K562 (cell line): ENCODE data around the gene PDZK1IP1. TPM values are rescaled to one million over a fixed set of nuclear protein-coding genes. Genes with fewer than 3 reads are reported as not detected.
A peak's percentile ranks its signal among the peaks of the same experiment; 100 is the strongest.

Source experiments
- BCOR ChIP-seq: fragments of 450-650 bp; IDR thresholded peaks from 2 replicates; pipeline ENCODE4 v1.6.1; 2016
- CBX8 ChIP-seq: fragments of 200-600 bp; sonication (generic); IDR thresholded peaks from 2 replicates; pipeline ENCODE4 v1.6.1; 2012; ENCODE audit warnings: borderline replicate concordance, mixed run types, low read depth, mild to moderate bottlenecking, moderate library complexity, mixed read lengths, low read length, control low read depth, inconsistent platforms; ENCODE audit not compliant: poor library complexity, severe bottlenecking; ENCODE audit errors: extremely low read depth
- CEBPG ChIP-seq, 3 experiments: fragments of 200-800 bp in 1 of 3; sonication (Bioruptor generic) in 1 of 3; sonication (generic) in 1 of 3; formaldehyde crosslinking in 1 of 3; IDR thresholded peaks in 2 of 3; conservative IDR thresholded peaks in 1 of 3; 2 replicates each; pipeline versions ENCODE4 v1.6.1 to v1.8.0; 2016 to 2022; ENCODE audit warnings: missing compliant biosample characterization in 2 of 3, missing genetic modification characterization in 2 of 3, mild to moderate bottlenecking in 1 of 3, missing genetic modification reagents in 1 of 3
- FOXA1 ChIP-seq: fragments of 450-650 bp; IDR thresholded peaks from 2 replicates; pipeline ENCODE4 v1.6.1; 2016; ENCODE audit warnings: mild to moderate bottlenecking, borderline replicate concordance
- GATA2 ChIP-seq: sonication (generic); formaldehyde crosslinking; IDR thresholded peaks from 2 replicates; pipeline ENCODE4 v1.4.0; 2020; ENCODE audit warnings: mild to moderate bottlenecking, missing genetic modification reagents
- HDAC2 ChIP-seq: fragments of 450-650 bp; IDR thresholded peaks from 2 replicates; pipeline ENCODE4 v1.6.1; 2016; ENCODE audit warnings: mild to moderate bottlenecking
- HNRNPL ChIP-seq: fragments of 200-400 bp; formaldehyde crosslinking; IDR thresholded peaks from 2 replicates; pipeline ENCODE4 v1.6.1; 2017; ENCODE audit warnings: low read depth, mild to moderate bottlenecking, low read length
- KAT2B ChIP-seq: IDR thresholded peaks from one replicate; pipeline ENCODE4 v1.6.1; 2012; ENCODE audit warnings: low read depth, mild to moderate bottlenecking, control low read depth, inconsistent platforms, low read length, moderate library complexity
- KAT7 ChIP-seq: sonication (generic); formaldehyde crosslinking; IDR thresholded peaks from 2 replicates; pipeline ENCODE4 v1.8.0; 2022; ENCODE audit warnings: missing genetic modification reagents, mild to moderate bottlenecking, borderline replicate concordance
- KAT8 ChIP-seq: fragments of 450-650 bp; IDR thresholded peaks from 2 replicates; pipeline ENCODE4 v1.6.1; 2016; ENCODE audit warnings: low read depth, mild to moderate bottlenecking
- MCM2 ChIP-seq: fragments of 450-650 bp; IDR thresholded peaks from 2 replicates; pipeline ENCODE4 v1.6.1; 2017; ENCODE audit warnings: low read depth, mild to moderate bottlenecking
- PML ChIP-seq: IDR thresholded peaks from 2 replicates; pipeline ENCODE4 v1.6.1; 2012; ENCODE audit warnings: low read length, inconsistent platforms
- RBM22 ChIP-seq: fragments of 200-400 bp; formaldehyde crosslinking; IDR thresholded peaks from 2 replicates; pipeline ENCODE4 v1.6.1; 2018; ENCODE audit warnings: low read length, low read depth; ENCODE audit not compliant: poor library complexity, severe bottlenecking
- SMARCB1 ChIP-seq: IDR thresholded peaks from 2 replicates; pipeline ENCODE4 v1.6.1; 2011; ENCODE audit warnings: improper control_type of control experiment, low read depth; ENCODE audit not compliant: insufficient read length
- ZEB2 ChIP-seq: fragments of 450-650 bp; IDR thresholded peaks from 2 replicates; pipeline ENCODE4 v1.6.1; 2016
- ZKSCAN3 ChIP-seq: fragments of 250-450 bp; sonication (Bioruptor Pico); IDR thresholded peaks from 2 replicates; pipeline ENCODE4 v1.4.0; 2020
- ZNF133 ChIP-seq: fragments of 250-450 bp; sonication (Bioruptor Pico); IDR thresholded peaks from 2 replicates; pipeline ENCODE4 v1.4.0; 2020; ENCODE audit warnings: mild to moderate bottlenecking
- ZNF143 ChIP-seq: sonication (generic); formaldehyde crosslinking; IDR thresholded peaks from 2 replicates; pipeline ENCODE4 v1.9.0; 2022; ENCODE audit warnings: mild to moderate bottlenecking, missing genetic modification reagents
- ZNF41 ChIP-seq: fragments of 250-450 bp; sonication (Bioruptor Pico); conservative IDR thresholded peaks from 2 replicates; pipeline ENCODE4 v1.4.0; 2020; ENCODE audit warnings: mild to moderate bottlenecking
- polyA plus RNA-seq, 8 experiments: library from polyadenylated mRNA; depleted of rRNA in 4 of 8; stranded (reverse) in 5 of 8; unstranded in 3 of 8; fragments of >200 nt; fragmentation: Nextera tagmentation in 2 of 8; fragmentation: Illumina TruSeq in 1 of 8; extraction: Ambion mirVana in 2 of 8; extraction: Trizol in 1 of 8; gene quantifications; 2 replicates each; pipeline versions ENCODE4 v1.2.1 to v1.2.3, GENCODE V29; 2011 to 2014; ENCODE audit warnings: inconsistent platforms in 1 of 8, missing spikeins in 1 of 8
- total RNA-seq, 7 experiments: library from RNA; depleted of rRNA in 6 of 7; stranded (reverse); fragments of >200 nt in 6 of 7; fragmentation: Illumina TruSeq in 2 of 7; extraction: Trizol in 2 of 7; gene quantifications; 2 replicates each; pipeline versions ENCODE4 v1.2.1 to v1.2.3, GENCODE V29; 2011 to 2021; ENCODE audit warnings: low replicate concordance in 1 of 7
- TF ChIP-seq, protein P1 (sequence below), 2 experiments: IDR thresholded peaks; 2 replicates each; pipeline ENCODE4 v1.6.1; 2011; ENCODE audit warnings: borderline replicate concordance in 1 of 2, control low read depth in 1 of 2, low read depth in 1 of 2, low read length in 1 of 2, mild to moderate bottlenecking in 1 of 2, mixed read lengths in 1 of 2, moderate library complexity in 1 of 2; ENCODE audit not compliant: insufficient read depth in 1 of 2, insufficient read length in 1 of 2, poor library complexity in 1 of 2, severe bottlenecking in 1 of 2; ENCODE audit errors: extremely low read depth in 1 of 2
- TF ChIP-seq, protein P2 (sequence below): fragments of 450-650 bp; IDR thresholded peaks from 2 replicates; pipeline ENCODE4 v1.6.1; 2018; ENCODE audit not compliant: partially characterized antibody
- TF ChIP-seq, protein P3 (sequence below): fragments of 450-650 bp; conservative IDR thresholded peaks from 2 replicates; pipeline ENCODE4 v1.6.1; 2016; ENCODE audit warnings: missing genetic modification characterization, low read depth, mild to moderate bottlenecking, control low read depth, missing compliant biosample characterization

The PDZK1IP1 gene
- total and polyA plus RNA-seq, 9 of the 15 experiments (the other 6 are each of a cell fraction or from before 2014, with no cell fraction given) = 0.17 to 0.68 (median 0.53) TPM; not detected in 2

DNA sequence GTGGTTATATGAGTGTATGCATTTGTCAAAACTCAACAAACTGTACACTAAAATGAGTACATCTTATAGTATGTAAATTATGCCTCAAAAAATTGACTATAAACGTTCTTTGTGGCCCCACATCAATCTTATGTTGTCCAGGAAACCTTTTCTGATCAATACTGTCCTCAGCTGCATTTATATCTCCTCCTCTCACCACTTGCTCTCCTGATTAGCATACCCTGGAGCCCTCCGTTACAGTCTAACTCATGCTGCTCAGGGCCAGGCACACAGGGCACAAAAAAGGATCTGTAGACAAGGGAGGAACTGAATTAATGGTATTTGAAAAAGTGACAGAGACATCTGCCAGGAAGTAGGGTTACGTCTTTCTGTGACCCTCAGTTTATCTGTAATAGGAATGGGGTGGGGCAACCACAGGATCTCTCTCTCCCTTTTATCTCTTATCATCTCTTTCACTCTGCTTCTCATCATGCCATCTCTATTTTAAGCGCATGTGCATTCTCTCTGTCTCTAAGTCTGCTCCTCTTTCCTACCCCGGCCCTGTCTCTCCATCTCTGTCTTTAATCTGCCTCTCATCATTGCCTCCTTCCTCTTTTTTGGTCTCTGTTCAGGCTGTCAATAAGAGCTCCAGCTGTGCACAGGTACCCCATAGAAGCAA is 49.2 kb upstream of the PDZK1IP1 start (continued):
- TF ChIP-seq, protein P1, sequence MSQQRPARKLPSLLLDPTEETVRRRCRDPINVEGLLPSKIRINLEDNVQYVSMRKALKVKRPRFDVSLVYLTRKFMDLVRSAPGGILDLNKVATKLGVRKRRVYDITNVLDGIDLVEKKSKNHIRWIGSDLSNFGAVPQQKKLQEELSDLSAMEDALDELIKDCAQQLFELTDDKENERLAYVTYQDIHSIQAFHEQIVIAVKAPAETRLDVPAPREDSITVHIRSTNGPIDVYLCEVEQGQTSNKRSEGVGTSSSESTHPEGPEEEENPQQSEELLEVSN (IDR thresholded peaks at IDR 0.05; ENCODE audit: borderline replicate concordance in 1 of 2, extremely low read depth in 1 of 2, insufficient read depth in 1 of 2, insufficient read length in 1 of 2, low read depth in 1 of 2, low read length in 1 of 2, poor library complexity in 1 of 2, severe bottlenecking in 1 of 2) = no peak
- TF ChIP-seq KAT2B = no peak
- no peak for TF ChIP-seq ZKSCAN3 (CRISPR knock-in tag)
- no peak for TF ChIP-seq ZNF133 (CRISPR knock-in tag)
- TF ChIP-seq, protein P2, sequence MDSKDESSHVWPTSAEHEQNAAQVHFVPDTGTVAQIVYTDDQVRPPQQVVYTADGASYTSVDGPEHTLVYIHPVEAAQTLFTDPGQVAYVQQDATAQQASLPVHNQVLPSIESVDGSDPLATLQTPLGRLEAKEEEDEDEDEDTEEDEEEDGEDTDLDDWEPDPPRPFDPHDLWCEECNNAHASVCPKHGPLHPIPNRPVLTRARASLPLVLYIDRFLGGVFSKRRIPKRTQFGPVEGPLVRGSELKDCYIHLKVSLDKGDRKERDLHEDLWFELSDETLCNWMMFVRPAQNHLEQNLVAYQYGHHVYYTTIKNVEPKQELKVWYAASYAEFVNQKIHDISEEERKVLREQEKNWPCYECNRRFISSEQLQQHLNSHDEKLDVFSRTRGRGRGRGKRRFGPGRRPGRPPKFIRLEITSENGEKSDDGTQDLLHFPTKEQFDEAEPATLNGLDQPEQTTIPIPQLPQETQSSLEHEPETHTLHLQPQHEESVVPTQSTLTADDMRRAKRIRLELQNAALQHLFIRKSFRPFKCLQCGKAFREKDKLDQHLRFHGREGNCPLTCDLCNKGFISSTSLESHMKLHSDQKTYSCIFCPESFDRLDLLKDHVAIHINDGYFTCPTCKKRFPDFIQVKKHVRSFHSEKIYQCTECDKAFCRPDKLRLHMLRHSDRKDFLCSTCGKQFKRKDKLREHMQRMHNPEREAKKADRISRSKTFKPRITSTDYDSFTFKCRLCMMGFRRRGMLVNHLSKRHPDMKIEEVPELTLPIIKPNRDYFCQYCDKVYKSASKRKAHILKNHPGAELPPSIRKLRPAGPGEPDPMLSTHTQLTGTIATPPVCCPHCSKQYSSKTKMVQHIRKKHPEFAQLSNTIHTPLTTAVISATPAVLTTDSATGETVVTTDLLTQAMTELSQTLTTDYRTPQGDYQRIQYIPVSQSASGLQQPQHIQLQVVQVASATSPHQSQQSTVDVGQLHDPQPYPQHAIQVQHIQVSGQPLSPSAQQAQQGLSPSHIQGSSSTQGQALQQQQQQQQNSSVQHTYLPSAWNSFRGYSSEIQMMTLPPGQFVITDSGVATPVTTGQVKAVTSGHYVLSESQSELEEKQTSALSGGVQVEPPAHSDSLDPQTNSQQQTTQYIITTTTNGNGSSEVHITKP = no peak
- TF ChIP-seq RBM22 = no peak
- TF ChIP-seq ZNF41 = no peak
- TF ChIP-seq SMARCB1 = peak; percentile 91
- no peak for TF ChIP-seq HNRNPL
- no peak for TF ChIP-seq MCM2
- peak; percentile 83 for TF ChIP-seq ZEB2
- no peak for TF ChIP-seq CBX8
- TF ChIP-seq BCOR = 0 out of 2 replicates have a peak, but pooled peaks have one; percentile 8
- TF ChIP-seq HDAC2 = peak; percentile 83
- no peak for TF ChIP-seq CEBPG (CRISPR knock-in tag; IDR thresholded peaks at IDR 0.05)
- no peak for TF ChIP-seq CEBPG (tag; conservative IDR thresholded peaks at IDR 0.05 in 1 of 2, IDR thresholded peaks at IDR 0.05 in 1 of 2)
- no peak for TF ChIP-seq ZNF143
- no peak for TF ChIP-seq FOXA1
- no peak for TF ChIP-seq PML
- no peak for TF ChIP-seq KAT8
- TF ChIP-seq, protein P3, sequence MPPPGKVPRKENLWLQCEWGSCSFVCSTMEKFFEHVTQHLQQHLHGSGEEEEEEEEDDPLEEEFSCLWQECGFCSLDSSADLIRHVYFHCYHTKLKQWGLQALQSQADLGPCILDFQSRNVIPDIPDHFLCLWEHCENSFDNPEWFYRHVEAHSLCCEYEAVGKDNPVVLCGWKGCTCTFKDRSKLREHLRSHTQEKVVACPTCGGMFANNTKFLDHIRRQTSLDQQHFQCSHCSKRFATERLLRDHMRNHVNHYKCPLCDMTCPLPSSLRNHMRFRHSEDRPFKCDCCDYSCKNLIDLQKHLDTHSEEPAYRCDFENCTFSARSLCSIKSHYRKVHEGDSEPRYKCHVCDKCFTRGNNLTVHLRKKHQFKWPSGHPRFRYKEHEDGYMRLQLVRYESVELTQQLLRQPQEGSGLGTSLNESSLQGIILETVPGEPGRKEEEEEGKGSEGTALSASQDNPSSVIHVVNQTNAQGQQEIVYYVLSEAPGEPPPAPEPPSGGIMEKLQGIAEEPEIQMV (tag) = no peak
- TF ChIP-seq KAT7 = no peak
- TF ChIP-seq GATA2 (CRISPR knock-in tag) = no peak; the same call in 1 of the 2 replicates
